ENCODE measurements around the gene CAMK2D.

DNA sequence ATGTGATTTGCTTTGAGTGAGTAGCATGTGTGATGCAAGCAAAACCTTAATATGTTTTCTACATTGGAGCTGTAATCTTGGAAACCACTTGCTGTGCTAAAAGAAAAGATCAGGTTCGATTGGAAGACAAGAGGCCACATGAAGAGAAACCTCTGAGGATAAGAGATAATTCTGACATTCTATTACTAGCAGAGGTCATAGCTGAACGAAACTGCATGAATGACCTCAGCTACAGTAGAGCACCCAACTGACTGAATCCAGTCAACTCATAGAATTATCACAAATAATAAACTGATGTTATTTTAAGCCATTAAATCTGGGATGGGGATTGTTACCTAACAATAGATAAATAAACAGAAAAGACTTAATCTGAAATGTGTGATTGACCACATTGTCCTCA is 147.1 kb downstream of the CAMK2D start:
- TF ChIP-seq, protein P1, sequence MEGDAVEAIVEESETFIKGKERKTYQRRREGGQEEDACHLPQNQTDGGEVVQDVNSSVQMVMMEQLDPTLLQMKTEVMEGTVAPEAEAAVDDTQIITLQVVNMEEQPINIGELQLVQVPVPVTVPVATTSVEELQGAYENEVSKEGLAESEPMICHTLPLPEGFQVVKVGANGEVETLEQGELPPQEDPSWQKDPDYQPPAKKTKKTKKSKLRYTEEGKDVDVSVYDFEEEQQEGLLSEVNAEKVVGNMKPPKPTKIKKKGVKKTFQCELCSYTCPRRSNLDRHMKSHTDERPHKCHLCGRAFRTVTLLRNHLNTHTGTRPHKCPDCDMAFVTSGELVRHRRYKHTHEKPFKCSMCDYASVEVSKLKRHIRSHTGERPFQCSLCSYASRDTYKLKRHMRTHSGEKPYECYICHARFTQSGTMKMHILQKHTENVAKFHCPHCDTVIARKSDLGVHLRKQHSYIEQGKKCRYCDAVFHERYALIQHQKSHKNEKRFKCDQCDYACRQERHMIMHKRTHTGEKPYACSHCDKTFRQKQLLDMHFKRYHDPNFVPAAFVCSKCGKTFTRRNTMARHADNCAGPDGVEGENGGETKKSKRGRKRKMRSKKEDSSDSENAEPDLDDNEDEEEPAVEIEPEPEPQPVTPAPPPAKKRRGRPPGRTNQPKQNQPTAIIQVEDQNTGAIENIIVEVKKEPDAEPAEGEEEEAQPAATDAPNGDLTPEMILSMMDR (IDR thresholded peaks at IDR 0.05): no peak
- TF ChIP-seq POLR2A (IDR thresholded peaks at IDR 0.05) (no peak), POLR2AphosphoS5 (IDR thresholded peaks at IDR 0.05) (no peak), EP300 (IDR thresholded peaks at IDR 0.05) (no peak)
